Effector memory CD4-positive, alpha-beta T cell (primary cell): ENCODE data around the gene TEX53.

Experiments used
- DNase-seq, 3 donors: peaks; one replicate each; pipeline ENCODE4 v3.0.0-alpha.2; 2020
- H3K27ac ChIP-seq: 2 replicates; pipeline ENCODE4 v1.7.0; 2013; ENCODE audit warnings: mild to moderate bottlenecking, low read length, moderate library complexity; ENCODE audit not compliant: insufficient read depth, poor library complexity, severe bottlenecking
- H3K27me3 ChIP-seq: replicated peaks from 2 replicates; pipeline ENCODE4 v1.7.0; 2013; ENCODE audit warnings: mild to moderate bottlenecking, low read length; ENCODE audit not compliant: insufficient read depth, control insufficient read depth, poor library complexity, severe bottlenecking
- H3K36me3 ChIP-seq: 2 replicates; pipeline ENCODE4 v1.7.0; 2013; ENCODE audit warnings: mild to moderate bottlenecking, low read length, moderate library complexity; ENCODE audit not compliant: control insufficient read depth, insufficient read depth
- H3K4me1 ChIP-seq: 2 replicates; pipeline ENCODE4 v1.7.0; 2013; ENCODE audit warnings: low read length, mild to moderate bottlenecking; ENCODE audit not compliant: control insufficient read depth, insufficient read depth, poor library complexity, severe bottlenecking
- H3K4me3 ChIP-seq: 2 replicates; pipeline ENCODE4 v1.7.0; 2013; ENCODE audit warnings: low read length, low read depth, mild to moderate bottlenecking; ENCODE audit not compliant: insufficient read depth, poor library complexity, severe bottlenecking
- H3K9me3 ChIP-seq: 2 replicates; pipeline ENCODE4 v1.7.0; 2013; ENCODE audit warnings: mild to moderate bottlenecking, low read length, moderate library complexity; ENCODE audit not compliant: control insufficient read depth

Gene TEX53

GRCh38 chr9:114681594-114682332, 24.2 kb upstream of the TEX53 start, which contains the start of gene TEX48:
TSS of gene TEX48 (minus strand) at chr9:114682192. CDS start at chr9:114671723, 10,469 bp downstream.
- Histone ChIP-seq H3K9me3 (no peaks in the 10 kb centered on the region), H3K27ac (no peak within 1 kb of the TSS), H3K4me3 (no peak within 1 kb of the TSS), H3K36me3 (no peaks in the 10 kb centered on the region), H3K27me3 (no peaks in the 10 kb centered on the region), H3K4me1 (peaks cover 12% of the 10 kb centered on the region)
- peak; percentile 54 to 69 (median 55) for DNase-seq

GRCh38 chr9:114680259-114681001, 22.8 kb upstream of the TEX53 start:
- no peak for DNase-seq

GRCh38 chr9:114678795-114679194, 21.2 kb upstream of the TEX53 start:
- no peaks in the 10 kb centered on the region for H3K36me3 ChIP-seq
- no peak overlapping the region for H3K4me3 ChIP-seq
- peaks cover 8% of the 10 kb centered on the region for H3K4me1 ChIP-seq
- H3K9me3 ChIP-seq, result no peaks in the 10 kb centered on the region
- H3K27ac ChIP-seq, result no peak overlapping the region
- DNase-seq, result no peak
- no peaks in the 10 kb centered on the region for H3K27me3 ChIP-seq

More at GRCh38 chr9:114680259-114681001, 22.8 kb upstream of the TEX53 start:
- H3K27me3 ChIP-seq, result no peaks in the 10 kb centered on the region
- no peaks in the 10 kb centered on the region for H3K9me3 ChIP-seq
- peaks cover 9% of the 10 kb centered on the region for H3K4me1 ChIP-seq
- H3K27ac ChIP-seq, result no peak overlapping the region
- H3K4me3 ChIP-seq, result no peak overlapping the region
- H3K36me3 ChIP-seq, result no peaks in the 10 kb centered on the region

DNA sequence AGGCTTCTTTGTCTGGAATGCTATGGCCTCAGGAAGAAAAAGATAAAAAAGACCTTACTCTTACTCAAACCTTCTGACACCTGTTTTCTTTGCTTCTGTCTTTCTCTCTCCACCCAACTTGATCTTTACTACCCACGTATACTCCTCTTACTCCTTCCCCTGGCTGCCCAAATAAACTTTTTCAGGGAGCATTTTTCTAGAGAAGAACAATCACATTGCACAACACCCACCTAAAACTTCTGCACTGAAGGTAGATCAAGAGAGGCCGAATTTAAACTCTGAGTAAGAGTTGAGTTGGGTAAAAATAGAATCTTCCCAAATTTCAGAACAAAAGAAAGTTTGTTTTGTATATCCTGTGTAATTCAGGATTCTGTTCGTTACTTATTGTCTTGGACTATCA, 20.5 kb upstream of the TEX53 start:
- Histone ChIP-seq H3K4me3 (no peak overlapping the region), H3K9me3 (no peaks in the 10 kb centered on the region), H3K4me1 (peaks cover 8% of the 10 kb centered on the region), H3K27me3 (no peaks in the 10 kb centered on the region), H3K36me3 (no peaks in the 10 kb centered on the region), H3K27ac (no peak overlapping the region)
- DNase-seq, result no peak

DNA sequence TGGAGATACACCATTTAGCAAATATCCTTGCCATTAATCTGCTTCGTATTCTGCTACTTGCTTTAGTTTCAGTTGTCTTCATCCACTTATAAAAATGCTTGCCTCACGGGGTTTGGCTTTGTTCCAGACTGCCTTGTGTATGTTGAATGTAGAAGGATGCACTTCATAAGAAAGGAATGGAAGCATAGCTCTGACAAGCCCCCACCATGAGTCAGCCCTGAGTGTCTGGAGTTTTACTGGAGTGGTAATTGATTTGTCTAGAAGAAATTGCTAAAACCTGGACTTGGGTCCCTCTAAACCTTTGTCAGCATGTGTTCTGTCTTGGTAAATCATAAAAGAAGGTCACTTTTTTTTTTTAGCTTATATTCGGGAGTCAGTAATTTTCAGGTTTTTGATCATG, 19.8 kb upstream of the TEX53 start:
- Histone ChIP-seq H3K9me3 (no peaks in the 10 kb centered on the region), H3K36me3 (no peaks in the 10 kb centered on the region), H3K4me1 (peaks cover 8% of the 10 kb centered on the region), H3K27me3 (no peaks in the 10 kb centered on the region), H3K27ac (no peak overlapping the region), H3K4me3 (no peak overlapping the region)
- DNase-seq, result no peak

GRCh38 chr9:114676901-114677300, 19.3 kb upstream of the TEX53 start:
- H3K27me3 ChIP-seq, result no peaks in the 10 kb centered on the region
- H3K36me3 ChIP-seq, result no peaks in the 10 kb centered on the region
- no peak overlapping the region for H3K27ac ChIP-seq
- DNase-seq, result no peak
- H3K4me1 ChIP-seq, result peaks cover 6% of the 10 kb centered on the region
- H3K9me3 ChIP-seq, result no peaks in the 10 kb centered on the region
- H3K4me3 ChIP-seq, result no peak overlapping the region

DNA sequence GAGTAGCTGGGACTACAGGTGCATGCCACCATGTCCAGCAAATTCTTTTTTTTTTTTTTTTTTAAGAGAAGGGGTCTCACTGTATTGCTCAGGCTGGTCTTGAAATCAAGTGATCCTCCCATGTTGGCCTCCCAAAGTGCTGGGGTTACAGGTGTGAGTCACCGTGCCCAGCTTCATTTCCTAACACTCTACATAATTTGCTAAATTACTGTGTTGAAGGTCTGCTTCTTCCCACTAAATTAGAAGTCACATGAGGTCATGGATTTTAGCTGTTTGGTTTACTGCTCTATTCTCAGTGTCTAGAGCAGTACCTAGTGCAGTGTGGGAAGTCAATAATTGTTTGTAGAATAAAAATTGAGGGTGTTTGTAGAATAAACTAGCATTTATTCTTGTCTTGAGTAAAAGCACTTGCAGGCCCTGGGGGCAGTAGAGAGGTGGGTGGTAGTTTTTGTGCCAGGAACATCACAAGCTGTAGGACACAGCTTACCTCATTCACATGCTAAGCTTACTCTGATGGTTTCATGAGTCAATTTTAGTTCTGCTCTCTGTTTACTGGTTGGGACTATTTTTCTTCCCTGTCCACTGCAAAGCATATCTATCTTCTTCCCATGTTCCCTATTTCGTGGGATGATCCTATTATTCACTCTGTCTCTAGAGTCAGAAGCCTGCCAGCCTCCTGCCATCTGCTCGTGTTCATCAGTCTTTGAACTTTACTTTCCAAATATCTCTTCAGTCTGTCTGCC, 17.4 kb upstream of the TEX53 start:
- no peak for DNase-seq
- no peaks in the 10 kb centered on the region for H3K4me1 ChIP-seq
- H3K4me3 ChIP-seq, result no peak overlapping the region
- no peaks in the 10 kb centered on the region for H3K9me3 ChIP-seq
- H3K27ac ChIP-seq, result no peak overlapping the region
- H3K27me3 ChIP-seq, result no peaks in the 10 kb centered on the region
- no peaks in the 10 kb centered on the region for H3K36me3 ChIP-seq

DNA sequence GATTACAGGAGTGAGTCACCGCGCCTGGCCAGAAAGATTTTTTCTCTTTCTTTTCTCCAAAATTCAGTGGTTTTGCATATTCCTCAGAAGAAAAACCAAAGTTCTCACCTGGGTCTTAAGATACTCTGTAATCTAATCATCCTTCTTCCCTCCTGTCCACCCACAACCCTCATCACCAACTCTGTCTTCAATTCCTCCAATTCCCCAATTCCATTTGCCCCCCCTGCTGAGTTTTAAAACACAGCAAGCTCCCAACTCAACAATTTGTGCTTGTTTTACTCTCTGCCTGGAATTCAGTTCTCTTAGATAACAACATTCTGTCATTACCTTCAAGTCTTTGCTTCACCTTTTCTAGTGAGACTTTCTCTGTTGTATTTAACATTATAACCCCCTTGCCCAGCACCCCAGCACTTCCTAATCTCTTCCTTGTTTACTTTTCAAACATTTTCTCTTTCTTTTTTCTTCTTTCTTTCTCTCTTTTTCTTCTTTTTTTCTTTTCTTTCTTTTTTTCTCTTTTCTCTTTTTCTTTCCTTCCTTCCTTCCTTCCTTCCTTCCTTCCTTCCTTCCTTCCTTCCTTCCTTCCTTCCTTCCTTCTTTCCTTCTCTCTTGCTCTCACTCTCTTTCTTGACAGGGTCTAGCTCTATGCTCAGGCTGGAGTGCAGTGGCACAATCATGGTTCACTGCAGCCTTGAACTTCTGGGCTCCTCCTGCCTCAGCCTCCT, 16.6 kb upstream of the TEX53 start:
- H3K4me3 ChIP-seq, result no peak overlapping the region
- H3K9me3 ChIP-seq, result no peaks in the 10 kb centered on the region
- DNase-seq, result no peak
- no peaks in the 10 kb centered on the region for H3K36me3 ChIP-seq
- no peak overlapping the region for H3K27ac ChIP-seq
- H3K4me1 ChIP-seq, result no peaks in the 10 kb centered on the region
- no peaks in the 10 kb centered on the region for H3K27me3 ChIP-seq

DNA sequence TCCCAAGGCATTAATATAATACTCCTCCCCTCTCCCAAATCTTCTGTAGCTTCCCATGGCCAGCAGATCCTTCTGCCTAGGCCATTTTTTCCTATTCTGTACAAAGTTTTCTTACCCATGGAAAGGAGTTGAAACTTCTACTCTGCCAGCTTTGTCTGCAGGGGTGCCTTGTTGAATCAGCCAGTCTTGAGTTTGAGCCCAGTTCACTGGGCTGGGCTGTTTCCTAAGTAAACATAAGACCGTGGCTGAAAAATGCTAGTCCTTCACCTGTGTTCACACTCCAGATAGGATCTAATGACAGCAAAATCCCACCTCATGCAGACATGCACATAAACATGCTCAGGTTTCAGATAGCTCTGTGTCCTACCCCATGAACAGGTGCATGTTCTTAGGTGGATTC, 14.0 kb upstream of the TEX53 start:
- Histone ChIP-seq H3K27ac (no peak overlapping the region), H3K36me3 (no peaks in the 10 kb centered on the region), H3K4me3 (no peak overlapping the region), H3K27me3 (no peaks in the 10 kb centered on the region), H3K4me1 (no peaks in the 10 kb centered on the region), H3K9me3 (no peaks in the 10 kb centered on the region)
- no peak for DNase-seq
